ENCODE data around the gene DNAJC28.
A peak's percentile ranks its signal among the peaks of the same experiment; 100 is the strongest.
"Not testable (repeated sequence)": the region's sequence is repeated elsewhere in the genome, so short reads cannot be mapped to it uniquely, and the experiment has no call there.

Gene DNAJC28

GRCh38 chr21:33512481-33512880 lies 21.0 kb upstream of the DNAJC28 start:
- Histone ChIP-seq H3K9ac (no peak overlapping the region), H3K27ac (no peak overlapping the region), H3K9me3 (no peaks in the 10 kb centered on the region), H4K20me1 (no peaks in the 10 kb centered on the region), H3K36me3 (peaks cover 100% of the 10 kb centered on the region), H3K27me3 (no peaks in the 10 kb centered on the region), H3K4me3 (no peak overlapping the region), H3K4me1 (no peaks in the 10 kb centered on the region), H3K4me2 (no peak overlapping the region)
- TF ChIP-seq Cebpa-rat (IDR thresholded peaks at IDR 0.05) = no peak

DNA sequence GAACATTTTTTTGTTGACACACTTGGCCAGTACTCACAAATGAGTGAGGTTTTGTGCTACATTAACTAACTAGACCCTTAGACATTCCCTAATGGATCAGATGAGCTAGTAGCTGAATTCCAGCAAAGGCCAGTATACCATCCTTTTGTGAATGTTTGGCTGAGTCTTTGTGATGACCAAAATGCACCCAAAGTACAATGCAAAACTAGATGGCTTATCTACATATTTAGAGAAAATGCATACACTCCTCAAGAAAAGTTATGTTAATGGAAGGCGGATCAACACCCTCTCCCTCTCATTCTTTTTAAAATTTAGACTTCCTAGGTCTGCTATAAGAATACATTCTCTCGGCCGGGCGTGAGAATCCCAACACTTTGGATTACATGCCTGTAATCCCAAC lies 20.1 kb upstream of the DNAJC28 start:
- no peaks in the 10 kb centered on the region for H4K20me1 ChIP-seq
- H3K27me3 ChIP-seq = no peaks in the 10 kb centered on the region
- no peak overlapping the region for H3K4me3 ChIP-seq
- no peak overlapping the region for H3K9ac ChIP-seq
- H3K27ac ChIP-seq = no peak overlapping the region
- no peak for TF ChIP-seq Cebpa-rat (IDR thresholded peaks at IDR 0.05)
- no peak overlapping the region for H3K4me2 ChIP-seq
- H3K9me3 ChIP-seq = no peaks in the 10 kb centered on the region
- peaks cover 100% of the 10 kb centered on the region for H3K36me3 ChIP-seq
- H3K4me1 ChIP-seq = no peaks in the 10 kb centered on the region

DNA sequence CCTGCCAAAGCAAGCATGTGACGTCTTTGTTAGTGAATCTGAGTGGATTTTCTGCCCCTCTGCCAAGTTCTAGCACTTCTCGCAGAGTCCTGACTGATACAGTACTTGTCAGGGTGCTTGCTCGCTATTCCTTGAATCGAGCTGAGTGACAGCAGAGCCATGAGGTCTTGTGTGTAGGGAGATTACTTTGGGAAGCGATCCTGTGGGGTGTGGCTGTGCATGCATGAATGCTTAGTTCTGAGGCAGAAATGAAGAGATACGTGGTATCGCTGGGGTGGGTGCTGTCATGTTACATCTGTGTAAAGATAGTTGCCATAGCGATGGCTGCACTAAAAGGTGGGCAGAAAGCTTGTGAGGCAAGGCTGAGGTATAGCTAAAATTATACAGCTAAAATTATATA lies 19.3 kb upstream of the DNAJC28 start:
- peaks cover 100% of the 10 kb centered on the region for H3K36me3 ChIP-seq
- no peak overlapping the region for H3K4me2 ChIP-seq
- H4K20me1 ChIP-seq = no peaks in the 10 kb centered on the region
- no peaks in the 10 kb centered on the region for H3K9me3 ChIP-seq
- TF ChIP-seq Cebpa-rat (IDR thresholded peaks at IDR 0.05) = no peak
- no peak overlapping the region for H3K27ac ChIP-seq
- H3K27me3 ChIP-seq = no peaks in the 10 kb centered on the region
- H3K4me1 ChIP-seq = no peaks in the 10 kb centered on the region
- H3K4me3 ChIP-seq = no peak overlapping the region
- no peak overlapping the region for H3K9ac ChIP-seq

- not testable (repeated sequence) for H3K4me1 ChIP-seq, H3K27me3 ChIP-seq, H3K27ac ChIP-seq, H3K9ac ChIP-seq, H4K20me1 ChIP-seq, H3K4me3 ChIP-seq, H3K4me2 ChIP-seq, H3K9me3 ChIP-seq
- H3K36me3 ChIP-seq = peaks cover 98% of the 10 kb centered on the region
These were observed 15.5 kb upstream of the DNAJC28 start for GRCh38 chr21:33507003-33507402.

GRCh38 chr21:33505833-33506232 lies 14.3 kb upstream of the DNAJC28 start:
- Histone ChIP-seq H3K9ac (no peak overlapping the region), H3K27ac (no peak overlapping the region), H3K27me3 (no peaks in the 10 kb centered on the region), H3K36me3 (peaks cover 98% of the 10 kb centered on the region), H3K9me3 (no peaks in the 10 kb centered on the region), H3K4me2 (no peak overlapping the region), H3K4me1 (no peaks in the 10 kb centered on the region), H4K20me1 (no peaks in the 10 kb centered on the region), H3K4me3 (no peak overlapping the region)
- TF ChIP-seq Cebpa-rat (IDR thresholded peaks at IDR 0.05) = no peak

- Histone ChIP-seq H3K4me2 (no peak overlapping the region), H4K20me1 (no peaks in the 10 kb centered on the region), H3K4me3 (no peak overlapping the region), H3K9me3 (no peaks in the 10 kb centered on the region), H3K9ac (no peak overlapping the region), H3K4me1 (peaks cover 7% of the 10 kb centered on the region), H3K27me3 (no peaks in the 10 kb centered on the region), H3K27ac (no peak overlapping the region), H3K36me3 (peaks cover 5% of the 10 kb centered on the region)
- TF ChIP-seq Cebpa-rat (IDR thresholded peaks at IDR 0.05) = no peak
These were observed 4.8 kb upstream of the DNAJC28 start for GRCh38 chr21:33496345-33496744.

DNA sequence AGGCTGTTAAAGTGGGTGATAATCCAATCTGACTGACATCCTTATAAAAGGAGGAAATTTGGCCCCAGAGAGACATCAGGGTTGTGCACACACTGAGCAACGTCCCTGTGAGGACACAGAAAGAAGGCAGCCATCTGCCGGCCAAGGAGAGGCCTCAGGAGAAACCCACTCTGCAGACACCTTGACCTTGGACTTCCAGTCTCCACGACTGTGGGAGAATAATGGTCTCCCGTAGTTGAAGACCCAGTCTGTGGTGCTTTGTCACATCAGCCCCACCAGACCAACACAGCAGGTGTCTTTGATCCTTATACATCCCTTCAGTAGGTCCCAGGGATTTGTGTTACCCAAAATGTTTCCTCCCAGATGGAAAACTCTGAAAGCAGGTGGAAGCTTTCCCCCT lies 4.2 kb upstream of the DNAJC28 start:
- Histone ChIP-seq H3K27me3 (no peaks in the 10 kb centered on the region), H3K27ac (no peak overlapping the region), H4K20me1 (no peaks in the 10 kb centered on the region), H3K4me2 (no peak overlapping the region), H3K9ac (no peak overlapping the region), H3K36me3 (no peaks in the 10 kb centered on the region), H3K9me3 (no peaks in the 10 kb centered on the region), H3K4me3 (no peak overlapping the region), H3K4me1 (peaks cover 10% of the 10 kb centered on the region)
- TF ChIP-seq Cebpa-rat (IDR thresholded peaks at IDR 0.05) = no peak

GRCh38 chr21:33493756-33494155 lies 2.2 kb upstream of the DNAJC28 start:
- H3K9me3 ChIP-seq = no peaks in the 10 kb centered on the region
- no peak overlapping the region for H3K4me3 ChIP-seq
- H3K4me1 ChIP-seq = peaks cover 13% of the 10 kb centered on the region
- H3K27ac ChIP-seq = no peak overlapping the region
- no peaks in the 10 kb centered on the region for H3K36me3 ChIP-seq
- no peak overlapping the region for H3K9ac ChIP-seq
- H4K20me1 ChIP-seq = no peaks in the 10 kb centered on the region
- H3K27me3 ChIP-seq = no peaks in the 10 kb centered on the region
- H3K4me2 ChIP-seq = no peak overlapping the region
- TF ChIP-seq Cebpa-rat (IDR thresholded peaks at IDR 0.05) = no peak

DNA sequence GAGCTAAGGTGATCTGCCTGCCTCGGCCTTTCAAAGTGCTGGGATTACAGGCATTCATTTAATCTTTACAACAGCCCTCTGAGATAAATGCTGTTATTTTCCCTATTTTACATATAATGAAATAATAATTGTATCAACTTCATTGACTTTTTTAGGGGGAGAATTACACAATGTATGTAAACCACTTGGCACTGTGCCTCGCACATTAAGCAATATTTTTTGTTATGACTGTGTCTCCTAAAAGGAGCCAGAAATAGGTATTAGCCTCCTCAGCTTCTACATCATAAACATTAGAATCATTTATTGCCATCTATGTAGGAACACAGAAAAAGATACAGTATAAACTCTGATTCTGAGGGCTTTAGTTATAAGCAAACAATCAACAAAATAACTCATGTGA lies 1.1 kb upstream of the DNAJC28 start:
- H3K36me3 ChIP-seq = no peaks in the 10 kb centered on the region
- no peak overlapping the region for H3K27ac ChIP-seq
- H3K9ac ChIP-seq = no peak overlapping the region
- no peaks in the 10 kb centered on the region for H3K27me3 ChIP-seq
- peaks cover 13% of the 10 kb centered on the region for H3K4me1 ChIP-seq
- peak overlapping the region; percentile 93 for H3K4me2 ChIP-seq
- no peaks in the 10 kb centered on the region for H4K20me1 ChIP-seq
- no peaks in the 10 kb centered on the region for H3K9me3 ChIP-seq
- TF ChIP-seq Cebpa-rat (IDR thresholded peaks at IDR 0.05) = no peak
- no peak overlapping the region for H3K4me3 ChIP-seq

GRCh38 chr21:33490991-33491372 lies 534 bp downstream of the DNAJC28 start:
- TF ChIP-seq Cebpa-rat (IDR thresholded peaks at IDR 0.05) = no peak
- Histone ChIP-seq H3K4me2 (peak overlapping the region; percentile 93), H3K4me1 (peaks cover 13% of the 10 kb centered on the region), H4K20me1 (no peaks in the 10 kb centered on the region), H3K27me3 (no peaks in the 10 kb centered on the region), H3K4me3 (peak overlapping the region; percentile 73), H3K9me3 (no peaks in the 10 kb centered on the region), H3K27ac (peak overlapping the region; percentile 63), H3K9ac (peak overlapping the region; percentile 80), H3K36me3 (no peaks in the 10 kb centered on the region)

- Histone ChIP-seq H3K9me3 (no peaks in the 10 kb centered on the region), H3K4me2 (no peak overlapping the region), H4K20me1 (no peaks in the 10 kb centered on the region), H3K27me3 (no peaks in the 10 kb centered on the region), H3K27ac (no peak overlapping the region), H3K36me3 (no peaks in the 10 kb centered on the region), H3K4me1 (peaks cover 13% of the 10 kb centered on the region), H3K4me3 (no peak overlapping the region), H3K9ac (no peak overlapping the region)
- TF ChIP-seq Cebpa-rat (IDR thresholded peaks at IDR 0.05) = no peak
These were observed 2.6 kb downstream of the DNAJC28 start for GRCh38 chr21:33488936-33489335.
